ENCODE measurements around the gene KIAA0040. TPM values are rescaled to one million over a fixed set of nuclear protein-coding genes. Genes with fewer than 3 reads are reported as not detected.

Gene KIAA0040
- total and polyA plus RNA-seq, 10 of the 15 experiments (the other 5 are each of a cell fraction or from before 2014, with no cell fraction given), result 7.6 to 47.7 (median 23.5) TPM

GRCh38 chr1:175220853-175221556 is 28.4 kb upstream of the KIAA0040 start:
- CTCF ChIA-PET, result interaction anchor here (1.0 to 1.1 kb wide), 2 partner anchors 12 to 97 kb away, joined by 3 to 4 read pairs; no protein-coding TSS in a partner anchor
- no peak overlapping the region for H2AFZ ChIP-seq (ENCODE audit: control insufficient read depth, low read depth, low read length)
- intact Hi-C loops (cut with micrococcal nuclease; ENCODE audit: unreplicated experiment) (no loop called here), in situ Hi-C loops (cut with MboI) (no loop called here)
- RAD21 ChIA-PET (ENCODE audit: unreplicated experiment), result interaction anchor here (0.6 to 1.4 kb wide), 2 partner anchors 66 to 67 kb away, joined by 3 to 5 read pairs; no protein-coding TSS in a partner anchor
- no peak overlapping the region for H3K9ac ChIP-seq (ENCODE audit: control insufficient read depth, insufficient read depth, low read length)
- ATAC-seq, result no peak
- no peak for DNase-seq (ENCODE audit: low read depth, low spot score)
- no peak overlapping the region for H3K27ac ChIP-seq (ENCODE audit: control insufficient read depth, insufficient read depth)
- H4K20me1 ChIP-seq (ENCODE audit: control insufficient read depth, insufficient read depth), result no peaks in the 10 kb centered on the region
- H3K36me3 ChIP-seq (ENCODE audit: control insufficient read depth in 2 of 2, insufficient read depth in 2 of 2, low read length in 1 of 2), result no peaks in the 10 kb centered on the region
- no peaks in the 10 kb centered on the region for H3K79me2 ChIP-seq (ENCODE audit: control insufficient read depth, insufficient read depth, low read length)
- SMC1A ChIA-PET (ENCODE audit: uncharacterized antibody, unreplicated experiment), result interaction anchor here (1.0 to 4.0 kb wide), 4 partner anchors 12 to 31 kb away, joined by 3 to 21 read pairs (median 10); no protein-coding TSS in a partner anchor
- no peaks in the 10 kb centered on the region for H3K27me3 ChIP-seq (replicated peaks in 1 of 2; ENCODE audit: control insufficient read depth in 2 of 2, insufficient read depth in 2 of 2, low read length in 1 of 2)
- TF ChIP-seq WRNIP1 (IDR thresholded peaks at IDR 0.05; ENCODE audit: borderline replicate concordance, low read depth, low read length), result no peak
- TF ChIP-seq SIN3A (IDR thresholded peaks at IDR 0.05; ENCODE audit: low read depth, low read length), result no peak
- TF ChIP-seq KDM1A (IDR thresholded peaks at IDR 0.05; ENCODE audit: borderline replicate concordance), result no peak
- no peak for TF ChIP-seq CHD4 (IDR thresholded peaks at IDR 0.05)
- TF ChIP-seq NR2C2 (IDR thresholded peaks at IDR 0.05; ENCODE audit: borderline replicate concordance, control insufficient read depth, insufficient read length, low read depth), result no peak
- no peak for TF ChIP-seq IRF5 (IDR thresholded peaks at IDR 0.05; ENCODE audit: borderline replicate concordance)
- TF ChIP-seq DPF2 (IDR thresholded peaks at IDR 0.05), result no peak
- no peak for TF ChIP-seq HCFC1 (IDR thresholded peaks at IDR 0.05; ENCODE audit: low read length)
- TF ChIP-seq E2F4 (IDR thresholded peaks at IDR 0.05; ENCODE audit: low read depth, low read length), result no peak
- TF ChIP-seq MLLT1 (IDR thresholded peaks at IDR 0.05), result no peak
- TF ChIP-seq PAX5 (IDR thresholded peaks at IDR 0.05; ENCODE audit: borderline replicate concordance, low read depth, low read length), result no peak
- no peak for TF ChIP-seq SKIL (IDR thresholded peaks at IDR 0.05; ENCODE audit: low read depth, poor library complexity, severe bottlenecking)
- TF ChIP-seq NR2F1 (conservative IDR thresholded peaks at IDR 0.05), result no peak
- no peak overlapping the region for H3K4me3 ChIP-seq
- FAIRE-seq, result no peak
- no peaks in the 10 kb centered on the region for H3K9me3 ChIP-seq (replicated peaks; ENCODE audit: control insufficient read depth, insufficient read depth, low read length)
- WGBS (ENCODE audit: insufficient coverage, insufficient replicate concordance, low lambda C conversion rate, missing lambda C conversion rate), result 68% methylated on average over 11 of the region's 11 CpGs
- BruUV-seq (replicated peaks), result no TSS peak
- POLR2A ChIA-PET, result interaction anchor here (1.1 to 1.3 kb wide), 2 partner anchors 18 to 55 kb away, joined by 3 read pairs; no protein-coding TSS in a partner anchor
- H3K4me1 ChIP-seq (ENCODE audit: control insufficient read depth, insufficient read depth, low read length), result peaks cover 23% of the 10 kb centered on the region
- H3K4me2 ChIP-seq (ENCODE audit: control insufficient read depth, insufficient read depth), result no peak overlapping the region
